Measurements from ENCODE around the gene GPC3. TPM values are rescaled to one million over a fixed set of nuclear protein-coding genes. Genes with fewer than 3 reads are reported as not detected.

Gene GPC3
- total and polyA plus RNA-seq, 7 donors, result 0.43 to 2.3 (median 1.4) TPM

- intact Hi-C loops (cut with DNase I), result no loop called here
- ATAC-seq, result no peak
- H3K9me3 ChIP-seq, result peaks cover 8% of the 10 kb centered on the region
- H3K4me1 ChIP-seq, result no peaks in the 10 kb centered on the region
- peaks cover 0 to 6% (median 0%) of the 10 kb centered on the region in 3 donors for H3K27me3 ChIP-seq (ENCODE audit: insufficient read depth in 3 of 3, low read length in 2 of 3)
- H3K27ac ChIP-seq, result no peak overlapping the region
- WGBS, 3 donors, result 87 to 98% (median 95%) methylated on average over 2 of the region's 2 CpGs
- TF ChIP-seq, protein P1, sequence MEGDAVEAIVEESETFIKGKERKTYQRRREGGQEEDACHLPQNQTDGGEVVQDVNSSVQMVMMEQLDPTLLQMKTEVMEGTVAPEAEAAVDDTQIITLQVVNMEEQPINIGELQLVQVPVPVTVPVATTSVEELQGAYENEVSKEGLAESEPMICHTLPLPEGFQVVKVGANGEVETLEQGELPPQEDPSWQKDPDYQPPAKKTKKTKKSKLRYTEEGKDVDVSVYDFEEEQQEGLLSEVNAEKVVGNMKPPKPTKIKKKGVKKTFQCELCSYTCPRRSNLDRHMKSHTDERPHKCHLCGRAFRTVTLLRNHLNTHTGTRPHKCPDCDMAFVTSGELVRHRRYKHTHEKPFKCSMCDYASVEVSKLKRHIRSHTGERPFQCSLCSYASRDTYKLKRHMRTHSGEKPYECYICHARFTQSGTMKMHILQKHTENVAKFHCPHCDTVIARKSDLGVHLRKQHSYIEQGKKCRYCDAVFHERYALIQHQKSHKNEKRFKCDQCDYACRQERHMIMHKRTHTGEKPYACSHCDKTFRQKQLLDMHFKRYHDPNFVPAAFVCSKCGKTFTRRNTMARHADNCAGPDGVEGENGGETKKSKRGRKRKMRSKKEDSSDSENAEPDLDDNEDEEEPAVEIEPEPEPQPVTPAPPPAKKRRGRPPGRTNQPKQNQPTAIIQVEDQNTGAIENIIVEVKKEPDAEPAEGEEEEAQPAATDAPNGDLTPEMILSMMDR (IDR thresholded peaks at IDR 0.05), result no peak
- no peak overlapping the region for H3K4me3 ChIP-seq
- DNase-seq, result no peak
- no peaks in the 10 kb centered on the region for H3K36me3 ChIP-seq (ENCODE audit: insufficient read depth in 1 of 2, low read depth in 1 of 2)
Measured at GRCh38 chrX:133574716-133575115, 410.7 kb downstream of the GPC3 start.

- Histone ChIP-seq H3K36me3 (ENCODE audit: insufficient read depth in 1 of 2, low read depth in 1 of 2) (no peaks in the 10 kb centered on the region), H3K4me1 (no peaks in the 10 kb centered on the region), H3K9me3 (peaks cover 8% of the 10 kb centered on the region), H3K27me3 (ENCODE audit: insufficient read depth in 3 of 3, low read length in 2 of 3) (peaks cover 0 to 4% (median 0%) of the 10 kb centered on the region in 3 donors), H3K27ac (no peak overlapping the region), H3K4me3 (no peak overlapping the region)
- TF ChIP-seq, protein P1 (IDR thresholded peaks at IDR 0.05), result no peak
- DNase-seq (no peak), ATAC-seq (no peak)
- 64 to 91% (median 78%) methylated on average over 1 of the region's 1 CpG for WGBS, 3 donors
- intact Hi-C loops (cut with DNase I), result no loop called here
Measured at GRCh38 chrX:133570549-133570948, 414.8 kb downstream of the GPC3 start.

DNA sequence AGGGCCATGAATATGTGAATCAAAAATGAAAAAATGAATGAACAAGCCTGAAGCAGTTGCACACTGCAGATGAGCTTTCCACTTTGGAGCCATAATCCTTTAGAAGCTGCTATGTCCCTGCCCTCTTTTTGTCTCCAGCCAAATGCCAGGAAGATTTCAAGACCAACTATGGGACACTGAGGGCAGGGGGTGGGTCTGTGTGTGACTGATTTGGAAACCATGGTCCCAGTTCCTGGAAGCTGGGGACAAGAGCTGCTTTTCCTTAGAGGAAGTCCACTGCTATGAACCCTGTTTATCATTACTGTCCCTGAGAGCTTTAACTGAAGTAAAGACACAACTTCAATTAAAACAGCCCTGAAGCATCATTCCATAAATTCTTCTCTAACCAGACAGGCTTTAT is 416.2 kb downstream of the GPC3 start:
- Histone ChIP-seq H3K27me3 (ENCODE audit: insufficient read depth in 3 of 3, low read length in 2 of 3) (peaks cover 0 to 4% (median 0%) of the 10 kb centered on the region in 3 donors), H3K36me3 (ENCODE audit: insufficient read depth in 1 of 2, low read depth in 1 of 2) (no peaks in the 10 kb centered on the region), H3K4me3 (no peak overlapping the region), H3K9me3 (peaks cover 8% of the 10 kb centered on the region), H3K4me1 (no peaks in the 10 kb centered on the region), H3K27ac (no peak overlapping the region)
- ATAC-seq, result no peak
- TF ChIP-seq, protein P1 (IDR thresholded peaks at IDR 0.05), result no peak
- no peak for DNase-seq
- intact Hi-C loops (cut with DNase I), result no loop called here

DNA sequence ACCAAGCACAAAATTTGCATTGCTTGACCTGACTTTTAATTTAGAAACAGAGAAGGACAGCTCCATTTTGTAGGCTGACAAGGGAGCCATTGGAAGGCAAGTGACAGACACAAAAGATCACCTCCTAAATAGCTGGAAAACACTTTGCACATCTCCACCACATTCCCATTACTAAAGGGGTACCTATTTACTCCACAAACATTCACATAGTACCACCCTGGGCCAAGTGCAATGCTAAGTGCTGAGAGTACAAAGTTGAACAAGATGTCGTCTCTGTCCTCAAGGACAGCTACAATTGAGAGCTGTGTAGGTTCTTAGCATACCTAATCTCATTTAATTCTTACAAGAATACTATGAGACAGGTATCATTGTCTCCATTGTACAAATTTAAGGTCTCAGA is 417.3 kb downstream of the GPC3 start:
- Histone ChIP-seq H3K36me3 (ENCODE audit: insufficient read depth in 1 of 2, low read depth in 1 of 2) (no peaks in the 10 kb centered on the region), H3K27ac (no peak overlapping the region), H3K4me1 (no peaks in the 10 kb centered on the region), H3K9me3 (peaks cover 8% of the 10 kb centered on the region), H3K4me3 (no peak overlapping the region), H3K27me3 (ENCODE audit: insufficient read depth in 3 of 3, low read length in 2 of 3) (peaks cover 0 to 4% (median 0%) of the 10 kb centered on the region in 3 donors)
- ATAC-seq (no peak), DNase-seq (no peak)
- TF ChIP-seq, protein P1 (IDR thresholded peaks at IDR 0.05), result no peak
- 72 to 100% (median 88%) methylated on average over 1 of the region's 1 CpG for WGBS, 3 donors
- intact Hi-C loops (cut with DNase I), result no loop called here

DNA sequence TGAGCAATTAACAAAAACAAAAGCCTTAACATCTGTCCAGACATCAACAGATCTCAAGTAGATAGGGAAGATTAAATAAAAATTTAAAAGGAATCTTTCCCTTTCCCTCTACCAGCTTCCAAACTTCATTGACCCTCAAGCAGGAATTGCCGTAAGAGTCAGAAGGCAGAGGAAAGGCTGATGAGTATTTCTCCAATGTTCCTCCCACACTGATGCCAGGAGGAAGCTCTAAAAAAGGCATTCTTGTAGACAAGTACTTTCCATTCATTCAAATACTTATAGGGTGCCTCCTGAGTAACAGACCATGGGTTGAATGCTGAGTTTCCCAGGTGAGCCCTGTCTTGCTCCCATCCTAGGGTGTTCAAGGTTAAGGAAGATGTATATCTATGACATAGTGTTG is 418.5 kb downstream of the GPC3 start:
- TF ChIP-seq, protein P1 (IDR thresholded peaks at IDR 0.05), result no peak
- H3K4me3 ChIP-seq, result no peak overlapping the region
- intact Hi-C loops (cut with DNase I), result no loop called here
- no peak for ATAC-seq
- H3K36me3 ChIP-seq (ENCODE audit: insufficient read depth in 1 of 2, low read depth in 1 of 2), result no peaks in the 10 kb centered on the region
- no peaks in the 10 kb centered on the region for H3K9me3 ChIP-seq
- H3K4me1 ChIP-seq, result no peaks in the 10 kb centered on the region
- no peak for DNase-seq
- WGBS, 3 donors, result 92 to 100% (median 94%) methylated on average over 1 of the region's 1 CpG
- peaks cover 0 to 4% (median 0%) of the 10 kb centered on the region in 3 donors for H3K27me3 ChIP-seq (ENCODE audit: insufficient read depth in 3 of 3, low read length in 2 of 3)
- no peak overlapping the region for H3K27ac ChIP-seq
